Fibroblast of lung (primary cell): ENCODE data around the gene CEP131. TPM values are rescaled to one million over a fixed set of nuclear protein-coding genes. Genes with fewer than 3 reads are reported as not detected.

Experiments used
- DNase-seq, 2 donors: peaks; one replicate each; pipeline versions ENCODE4 v3.0.0 to v3.0.0-alpha.2; 2010; ENCODE audit warnings: low read depth in 2 of 2
- H2AFZ ChIP-seq: 2 replicates; pipeline ENCODE4 v1.5.1; 2012; ENCODE audit warnings: low read length, control low read depth, inconsistent platforms
- H3K27ac ChIP-seq: 2 replicates; pipeline ENCODE4 v1.5.1; 2011; ENCODE audit warnings: low read length, control low read depth; ENCODE audit not compliant: insufficient read depth
- H3K27me3 ChIP-seq: 2 replicates; pipeline ENCODE4 v1.5.1; 2011; ENCODE audit warnings: mild to moderate bottlenecking, low read length; ENCODE audit not compliant: control insufficient read depth, insufficient read depth
- H3K36me3 ChIP-seq: 2 replicates; pipeline ENCODE4 v1.5.1; 2011; ENCODE audit warnings: low read length; ENCODE audit not compliant: control insufficient read depth, insufficient read depth
- H3K4me1 ChIP-seq: 2 replicates; pipeline ENCODE4 v1.5.1; 2011; ENCODE audit warnings: low read length; ENCODE audit not compliant: control insufficient read depth, insufficient read depth; ENCODE audit errors: extremely low read depth
- H3K4me2 ChIP-seq: 2 replicates; pipeline ENCODE4 v1.5.1; 2011; ENCODE audit warnings: low read length, control low read depth; ENCODE audit not compliant: insufficient read depth; ENCODE audit errors: extremely low read depth
- H3K4me3 ChIP-seq, 4 experiments: fragments of 200-600 bp in 1 of 4; sonication (generic) in 1 of 4; replicated peaks in 1 of 4; 2 replicates each; pipeline ENCODE4 v1.5.1; 2011 to 2016; ENCODE audit warnings: low read length in 4 of 4, low read depth in 3 of 4, mild to moderate bottlenecking in 3 of 4, control low read depth in 2 of 4, inconsistent platforms in 1 of 4, mixed read lengths in 1 of 4; ENCODE audit not compliant: insufficient read depth in 1 of 4; ENCODE audit errors: control extremely low read depth in 1 of 4
- H3K79me2 ChIP-seq: 2 replicates; pipeline ENCODE4 v1.5.1; 2012; ENCODE audit warnings: mild to moderate bottlenecking, low read length, inconsistent platforms; ENCODE audit not compliant: control insufficient read depth, insufficient read depth
- H3K9ac ChIP-seq: 2 replicates; pipeline ENCODE4 v1.5.1; 2011; ENCODE audit warnings: mild to moderate bottlenecking, low read length, control low read depth; ENCODE audit not compliant: insufficient read depth
- H3K9me3 ChIP-seq: 2 replicates; pipeline ENCODE4 v1.5.1; 2012; ENCODE audit warnings: low read depth, low read length; ENCODE audit not compliant: control insufficient read depth, insufficient read depth
- H4K20me1 ChIP-seq: 2 replicates; pipeline ENCODE4 v1.5.1; 2011; ENCODE audit warnings: low read length; ENCODE audit not compliant: control insufficient read depth, insufficient read depth; ENCODE audit errors: extremely low read depth
- EZH2 ChIP-seq: IDR thresholded peaks from 2 replicates; pipeline ENCODE4 v1.5.1; 2012; ENCODE audit warnings: low read length, control low read depth, mild to moderate bottlenecking; ENCODE audit errors: missing control alignments
- polyA minus RNA-seq: library from RNA; depleted of rRNA, polyadenylated mRNA; stranded (reverse); fragments of >200 nt; gene quantifications from 2 replicates; pipeline ENCODE4 v1.2.3, GENCODE V29; 2011; ENCODE audit warnings: low replicate concordance
- polyA plus RNA-seq, 2 donors: library from polyadenylated mRNA; depleted of rRNA in 1 of 2; stranded (reverse) in 1 of 2; unstranded in 1 of 2; fragments of >200 nt; gene quantifications; 2 replicates each; pipeline ENCODE4 v1.2.1, GENCODE V29; 2011 to 2012; ENCODE audit warnings: missing spikeins in 1 of 2
- total RNA-seq: library from RNA; depleted of rRNA; stranded (reverse); fragments of >200 nt; gene quantifications from 2 replicates; pipeline ENCODE4 v1.2.1, GENCODE V29; 2014
- TF ChIP-seq, protein P1 (sequence below), 2 donors: IDR thresholded peaks in 1 of 2; conservative IDR thresholded peaks in 1 of 2; 1 replicate in 1 of 2; 2 replicates in 1 of 2; pipeline ENCODE4 v1.5.1; 2011 to 2012; ENCODE audit warnings: low read length in 2 of 2, control low read depth in 1 of 2, inconsistent platforms in 1 of 2, low read depth in 1 of 2, mild to moderate bottlenecking in 1 of 2

The CEP131 gene
- total RNA-seq (7.4 and 8.5 TPM in 2 replicates), polyA plus RNA-seq (2.0 and 3.3 TPM in 2 replicates), polyA minus RNA-seq (0.86 and 2.9 TPM in 2 replicates)
- polyA plus RNA-seq (2012) = 5.5 and 8.2 TPM in 2 replicates

DNA sequence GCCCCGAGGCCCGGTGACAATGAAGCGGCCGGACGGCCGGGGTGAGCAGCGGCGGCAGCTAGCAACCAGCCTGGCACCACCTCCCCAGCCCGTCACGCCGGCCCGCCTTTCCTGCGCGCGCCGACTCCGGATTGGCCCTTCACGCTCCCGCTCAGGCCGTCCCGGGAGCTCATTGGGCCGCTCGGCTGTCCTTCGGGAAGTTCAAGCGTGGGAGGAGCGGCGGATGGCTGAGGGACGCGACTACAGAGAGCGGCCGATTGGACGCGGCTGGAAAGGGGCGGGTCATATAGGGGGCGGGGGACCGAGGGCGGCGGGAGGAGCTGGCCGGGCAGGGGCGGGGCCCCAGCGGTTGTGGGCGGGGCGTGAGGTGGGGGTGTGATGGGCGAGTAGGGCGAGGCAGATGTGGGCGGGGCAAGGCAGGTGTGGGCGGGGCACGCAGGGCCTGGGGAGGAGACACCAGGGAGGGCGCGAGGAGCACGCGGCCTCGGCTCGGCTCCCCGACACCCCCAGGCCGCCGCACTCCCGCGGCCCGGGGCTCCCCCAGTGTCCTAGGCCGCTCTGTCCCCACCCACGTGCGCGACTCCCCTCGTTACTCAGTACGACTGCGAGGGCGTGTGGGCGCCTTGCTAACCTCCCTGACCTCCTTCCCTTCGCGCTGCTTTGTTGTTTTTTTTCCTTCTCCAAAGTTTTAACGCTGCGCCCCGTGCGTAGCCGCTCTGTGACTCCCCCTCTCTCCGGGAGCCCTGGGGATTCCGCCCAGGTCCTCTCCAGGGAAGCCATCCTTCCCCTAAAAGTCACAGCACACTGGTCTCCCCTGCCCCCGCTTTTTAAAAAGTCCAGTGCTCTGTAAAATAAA is at the start of gene CEP131:
TSS of gene CEP131 (minus strand) at position 60 of the 856 bp plus-strand sequence. CDS start 2,909 bp downstream, outside the sequence.
- peak within 1 kb of the TSS; percentile 96 for H3K4me2 ChIP-seq
- no peaks in the 10 kb centered on the region for H3K27me3 ChIP-seq
- peak within 1 kb of the TSS; percentile 57 for H3K9ac ChIP-seq
- DNase-seq = peak; percentile 97 to 98
- no peaks in the 10 kb centered on the region for H4K20me1 ChIP-seq
- H3K27ac ChIP-seq = peak within 1 kb of the TSS; percentile 39
- TF ChIP-seq EZH2 = no peak
- TF ChIP-seq, protein P1, sequence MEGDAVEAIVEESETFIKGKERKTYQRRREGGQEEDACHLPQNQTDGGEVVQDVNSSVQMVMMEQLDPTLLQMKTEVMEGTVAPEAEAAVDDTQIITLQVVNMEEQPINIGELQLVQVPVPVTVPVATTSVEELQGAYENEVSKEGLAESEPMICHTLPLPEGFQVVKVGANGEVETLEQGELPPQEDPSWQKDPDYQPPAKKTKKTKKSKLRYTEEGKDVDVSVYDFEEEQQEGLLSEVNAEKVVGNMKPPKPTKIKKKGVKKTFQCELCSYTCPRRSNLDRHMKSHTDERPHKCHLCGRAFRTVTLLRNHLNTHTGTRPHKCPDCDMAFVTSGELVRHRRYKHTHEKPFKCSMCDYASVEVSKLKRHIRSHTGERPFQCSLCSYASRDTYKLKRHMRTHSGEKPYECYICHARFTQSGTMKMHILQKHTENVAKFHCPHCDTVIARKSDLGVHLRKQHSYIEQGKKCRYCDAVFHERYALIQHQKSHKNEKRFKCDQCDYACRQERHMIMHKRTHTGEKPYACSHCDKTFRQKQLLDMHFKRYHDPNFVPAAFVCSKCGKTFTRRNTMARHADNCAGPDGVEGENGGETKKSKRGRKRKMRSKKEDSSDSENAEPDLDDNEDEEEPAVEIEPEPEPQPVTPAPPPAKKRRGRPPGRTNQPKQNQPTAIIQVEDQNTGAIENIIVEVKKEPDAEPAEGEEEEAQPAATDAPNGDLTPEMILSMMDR (conservative IDR thresholded peaks at IDR 0.05 in 1 of 2, IDR thresholded peaks at IDR 0.05 in 1 of 2; ENCODE audit: low read depth in 1 of 2, low read length in 2 of 2) = no peak
- H2AFZ ChIP-seq = peak within 1 kb of the TSS; percentile 92
- H3K36me3 ChIP-seq = no peaks in the 10 kb centered on the region
- H3K79me2 ChIP-seq = no peaks in the 10 kb centered on the region
- no peaks in the 10 kb centered on the region for H3K9me3 ChIP-seq
- H3K4me1 ChIP-seq = peaks cover 4% of the 10 kb centered on the region
- peak within 1 kb of the TSS; percentile 60 to 79 (median 72) for H3K4me3 ChIP-seq

DNA sequence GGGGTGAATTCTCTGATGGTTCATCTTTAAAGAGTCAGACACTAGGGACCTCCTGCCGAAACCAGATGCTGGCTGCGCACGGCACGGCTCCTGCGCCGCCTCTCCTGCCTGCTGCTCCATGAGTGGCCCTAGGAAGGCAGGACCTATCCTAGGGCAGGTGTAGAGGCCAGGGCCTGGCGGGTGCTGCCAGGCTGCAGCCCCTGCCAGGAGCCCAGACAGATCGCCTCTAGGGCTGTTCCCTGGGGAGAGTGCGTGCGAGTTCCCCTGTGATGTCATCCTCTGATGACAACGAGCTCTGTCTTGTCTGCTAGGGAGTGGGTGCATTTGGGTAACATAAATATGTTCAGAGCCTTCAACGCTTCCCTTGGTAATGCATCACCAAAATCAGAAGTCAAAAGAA is 48.5 kb upstream of the CEP131 start:
- Histone ChIP-seq H3K9ac (no peak overlapping the region), H3K4me2 (no peak overlapping the region), H3K27me3 (no peaks in the 10 kb centered on the region), H3K36me3 (peaks cover 13% of the 10 kb centered on the region), H2AFZ (no peak overlapping the region), H3K27ac (no peak overlapping the region), H4K20me1 (no peaks in the 10 kb centered on the region), H3K4me3 (no peak overlapping the region), H3K79me2 (no peaks in the 10 kb centered on the region), H3K4me1 (no peaks in the 10 kb centered on the region), H3K9me3 (no peaks in the 10 kb centered on the region)
- TF ChIP-seq, protein P1 (conservative IDR thresholded peaks at IDR 0.05 in 1 of 2, IDR thresholded peaks at IDR 0.05 in 1 of 2; ENCODE audit: low read depth in 1 of 2, low read length in 2 of 2) = no peak
- no peak for TF ChIP-seq EZH2
- no peak for DNase-seq

DNA sequence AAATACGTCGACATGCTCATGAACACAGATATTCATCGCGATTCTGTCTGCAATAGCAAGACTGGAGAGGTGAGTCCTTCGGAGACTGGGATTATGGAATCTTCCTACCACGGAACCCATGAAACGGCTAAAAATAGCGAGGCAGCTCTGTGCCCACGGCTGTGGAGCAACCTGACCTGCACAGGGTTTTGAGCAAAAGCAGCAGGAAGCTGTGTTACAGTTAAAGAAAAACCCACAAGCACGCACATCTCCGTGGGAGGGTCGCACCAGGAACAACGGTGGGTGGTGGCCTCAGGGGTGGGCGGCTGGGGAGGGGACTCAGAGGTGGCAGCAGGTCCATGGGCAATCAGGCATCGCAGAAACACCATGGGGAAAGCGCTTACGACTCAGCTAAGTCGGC is 47.5 kb upstream of the CEP131 start:
- Histone ChIP-seq H3K36me3 (peaks cover 13% of the 10 kb centered on the region), H3K27me3 (no peaks in the 10 kb centered on the region), H3K4me3 (no peak overlapping the region), H3K27ac (no peak overlapping the region), H3K9me3 (no peaks in the 10 kb centered on the region), H2AFZ (no peak overlapping the region), H3K4me2 (no peak overlapping the region), H4K20me1 (no peaks in the 10 kb centered on the region), H3K79me2 (no peaks in the 10 kb centered on the region), H3K4me1 (no peaks in the 10 kb centered on the region), H3K9ac (no peak overlapping the region)
- no peak for TF ChIP-seq EZH2
- TF ChIP-seq, protein P1 (conservative IDR thresholded peaks at IDR 0.05 in 1 of 2, IDR thresholded peaks at IDR 0.05 in 1 of 2; ENCODE audit: low read depth in 1 of 2, low read length in 2 of 2) = no peak
- DNase-seq = no peak
